ENCODE results near the gene EIF6. TPM values are rescaled to one million over a fixed set of nuclear protein-coding genes. Genes with fewer than 3 reads are reported as not detected.

Gene EIF6
- total and polyA plus RNA-seq, 2 experiments from 2014 or later, result 149 to 215 TPM

- TF ChIP-seq REST (IDR thresholded peaks at IDR 0.05; ENCODE audit: unreplicated experiment) (no peak), POLR2AphosphoS5 (IDR thresholded peaks at IDR 0.05; ENCODE audit: low read depth) (no peak)
Observed at GRCh38 chr20:35248641-35249475, 35.7 kb downstream of the EIF6 start (continued).

- TF ChIP-seq JUNB (IDR thresholded peaks at IDR 0.05; ENCODE audit: unreplicated experiment) (no peak), REST (IDR thresholded peaks at IDR 0.05; ENCODE audit: unreplicated experiment) (no peak), NANOG (IDR thresholded peaks at IDR 0.05; ENCODE audit: borderline replicate concordance) (no peak), ETS1 (IDR thresholded peaks at IDR 0.05) (no peak), EZH2phosphoT487 (IDR thresholded peaks at IDR 0.05; ENCODE audit: unreplicated experiment) (no peak), ZNF331 (CRISPR knock-in tag; IDR thresholded peaks at IDR 0.05; ENCODE audit: low read depth) (no peak), ZNF462 (CRISPR knock-in tag; IDR thresholded peaks at IDR 0.05) (no peak), STAT1 (IDR thresholded peaks at IDR 0.05; ENCODE audit: unreplicated experiment) (no peak)
- H3K4me3 ChIP-seq, result no peak overlapping the region
- no peaks in the 10 kb centered on the region for H3K79me2 ChIP-seq (replicated peaks; ENCODE audit: insufficient read depth)
- no peak overlapping the region for H3K4me2 ChIP-seq
- no peaks in the 10 kb centered on the region for H3K36me3 ChIP-seq (ENCODE audit: insufficient read depth)
- 0 out of 2 replicates have a peak, but pooled peaks cover 5% of the 10 kb centered on the region for H3F3A ChIP-seq (replicated peaks; ENCODE audit: low read depth)
- H3K4me1 Mint-ChIP-seq, result peaks cover 18% of the 10 kb centered on the region
- 0 out of 2 replicates have a peak, but pooled peaks cover 7% of the 10 kb centered on the region for H3K4me1 ChIP-seq (ENCODE audit: insufficient read depth)
- ATAC-seq, result no peak
- H3K27ac Mint-ChIP-seq, result no peak overlapping the region
- H2AFZ ChIP-seq, result no peak overlapping the region
- no peaks in the 10 kb centered on the region for H3K27me3 ChIP-seq (ENCODE audit: insufficient read depth)
- no peak overlapping the region for H3K27ac ChIP-seq (ENCODE audit: low read depth)
- no peaks in the 10 kb centered on the region for H3K36me3 Mint-ChIP-seq (ENCODE audit: low read depth)
- H3K9me2 ChIP-seq (ENCODE audit: insufficient read depth), result no peaks in the 10 kb centered on the region
- DNase-seq (ENCODE audit: low spot score), result no peak
- H3K4me3 Mint-ChIP-seq, result no peak overlapping the region
- H3K27me3 Mint-ChIP-seq (ENCODE audit: insufficient read depth, low read depth, poor library complexity), result peaks cover 9% of the 10 kb centered on the region
- no peaks in the 10 kb centered on the region for H4K20me1 ChIP-seq (replicated peaks; ENCODE audit: insufficient read depth)
- no peaks in the 10 kb centered on the region for H3K9me3 Mint-ChIP-seq
Observed at GRCh38 chr20:35246723-35247122, 37.8 kb downstream of the EIF6 start.
